Kidney tubule cell (primary cell): Measurements from ENCODE around the gene ACSM5.
"Not testable (repeated sequence)": the region's sequence is repeated elsewhere in the genome, so short reads cannot be mapped to it uniquely, and the experiment has no call there.

Source experiments
- DNase-seq: peaks from one replicate; pipeline ENCODE4 v3.0.0-alpha.2; 2018; ENCODE audit warnings: low spot score

Gene ACSM5

DNA sequence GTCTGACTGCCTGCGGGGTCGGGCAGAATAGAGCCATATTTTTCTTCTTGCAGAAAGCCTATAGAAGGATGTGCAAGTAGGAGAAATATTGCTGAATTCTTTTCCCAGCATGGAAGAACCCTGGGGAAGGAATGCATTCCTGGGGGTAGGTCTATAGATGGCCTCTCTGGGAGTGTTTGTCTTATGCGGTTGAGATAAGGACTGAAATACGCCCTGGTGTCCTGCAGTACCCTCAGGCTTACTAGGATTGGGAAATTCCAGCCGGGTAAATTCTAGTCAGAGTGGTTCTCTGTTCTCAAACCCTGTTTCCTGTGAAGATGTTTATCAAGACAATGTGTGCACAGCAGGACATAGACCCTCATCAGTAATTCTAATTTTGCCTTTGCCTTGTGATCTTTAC, 44.3 kb downstream of the ACSM5 start:
- not testable (repeated sequence) for DNase-seq

GRCh38 chr16:20459227-20459626, 49.9 kb downstream of the ACSM5 start:
- not testable (repeated sequence) for DNase-seq

DNA sequence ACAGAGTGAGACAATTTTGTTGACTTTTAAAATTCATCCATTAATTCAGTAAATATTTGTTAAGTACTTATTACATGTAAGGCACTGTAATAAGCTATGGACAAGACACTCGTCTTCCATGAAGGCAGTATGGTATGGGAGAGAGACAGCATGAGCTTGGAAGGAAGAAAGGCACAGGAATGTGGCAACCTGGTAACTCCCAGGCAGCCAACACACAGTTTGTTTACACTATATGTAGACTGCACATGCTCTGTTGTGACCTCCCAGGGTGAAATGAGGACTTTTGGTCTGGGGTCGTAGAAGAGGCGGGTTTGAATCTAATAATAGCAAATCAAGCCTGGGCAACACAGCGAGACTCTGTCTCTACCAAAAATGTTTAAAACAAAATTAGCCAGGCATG, 51.0 kb downstream of the ACSM5 start:
- not testable (repeated sequence) for DNase-seq

GRCh38 chr16:20468954-20469353, 59.6 kb downstream of the ACSM5 start:
- DNase-seq: not testable (repeated sequence)

DNA sequence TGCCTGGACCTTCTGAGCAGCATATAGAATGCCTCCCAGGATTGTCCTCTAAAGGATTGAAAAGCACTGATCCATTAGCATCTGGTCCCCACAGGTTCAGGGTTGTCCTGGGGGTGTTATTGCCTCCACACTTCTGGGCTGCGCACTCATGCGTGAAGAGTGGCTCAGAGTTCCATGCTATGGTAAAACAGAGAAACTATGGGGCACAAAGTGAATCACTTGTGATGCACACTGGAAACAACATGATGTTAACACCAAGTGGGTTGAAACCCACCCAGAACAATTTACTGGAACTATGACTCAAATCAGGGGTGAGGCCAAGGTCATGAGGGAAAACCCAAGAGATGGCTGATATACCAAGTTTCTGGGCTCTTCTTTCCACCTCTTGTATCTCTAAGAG, 60.6 kb downstream of the ACSM5 start:
- not testable (repeated sequence) for DNase-seq

DNA sequence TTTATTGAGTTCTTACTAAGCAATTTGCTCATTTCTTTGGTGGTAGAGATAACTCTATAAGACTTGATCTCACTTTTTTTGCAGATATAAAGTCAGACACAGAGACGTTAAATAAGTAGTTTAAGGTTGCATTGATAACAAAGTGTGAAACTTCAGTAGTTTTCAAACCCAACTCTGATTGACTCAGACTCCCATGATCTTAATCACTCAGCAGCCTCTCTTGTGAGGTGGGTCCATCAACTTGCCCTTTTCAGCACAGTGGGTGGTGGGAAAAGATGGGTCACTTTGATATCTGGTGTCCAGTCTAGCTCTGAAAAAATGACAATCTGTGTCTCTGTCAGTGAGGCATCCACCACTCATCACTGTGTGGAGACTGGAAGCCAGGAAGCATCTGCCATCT, 61.4 kb downstream of the ACSM5 start:
- DNase-seq: not testable (repeated sequence)

GRCh38 chr16:20477188-20477744, 67.9 kb downstream of the ACSM5 start:
- DNase-seq: not testable (repeated sequence)

DNA sequence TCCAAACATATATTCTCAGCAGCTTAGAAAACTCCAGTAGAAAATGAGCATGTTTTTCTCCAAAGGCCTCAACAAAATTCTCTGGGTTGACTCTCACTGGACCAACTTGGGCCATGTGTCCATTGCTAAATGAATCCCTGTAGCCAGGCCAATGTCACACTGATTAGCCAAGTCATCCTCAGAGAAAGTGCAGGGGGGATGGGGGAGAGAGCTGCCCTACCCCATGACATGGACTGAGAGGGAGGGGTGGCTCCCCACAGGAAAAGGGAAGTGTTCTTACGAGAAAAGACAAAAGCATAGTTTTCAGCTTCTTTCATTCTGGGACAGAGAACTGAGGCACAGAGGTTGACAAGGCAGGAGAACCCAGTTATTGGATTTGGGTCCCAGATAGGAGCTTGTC, 74.7 kb downstream of the ACSM5 start:
- DNase-seq: not testable (repeated sequence)

- DNase-seq: no peak
Measured at GRCh38 chr16:20484726-20485125, 75.4 kb downstream of the ACSM5 start.

GRCh38 chr16:20485408-20485807, 76.1 kb downstream of the ACSM5 start:
- no peak for DNase-seq
